ENCODE measurements around the gene APRT.

- TF ChIP-seq, protein P1, sequence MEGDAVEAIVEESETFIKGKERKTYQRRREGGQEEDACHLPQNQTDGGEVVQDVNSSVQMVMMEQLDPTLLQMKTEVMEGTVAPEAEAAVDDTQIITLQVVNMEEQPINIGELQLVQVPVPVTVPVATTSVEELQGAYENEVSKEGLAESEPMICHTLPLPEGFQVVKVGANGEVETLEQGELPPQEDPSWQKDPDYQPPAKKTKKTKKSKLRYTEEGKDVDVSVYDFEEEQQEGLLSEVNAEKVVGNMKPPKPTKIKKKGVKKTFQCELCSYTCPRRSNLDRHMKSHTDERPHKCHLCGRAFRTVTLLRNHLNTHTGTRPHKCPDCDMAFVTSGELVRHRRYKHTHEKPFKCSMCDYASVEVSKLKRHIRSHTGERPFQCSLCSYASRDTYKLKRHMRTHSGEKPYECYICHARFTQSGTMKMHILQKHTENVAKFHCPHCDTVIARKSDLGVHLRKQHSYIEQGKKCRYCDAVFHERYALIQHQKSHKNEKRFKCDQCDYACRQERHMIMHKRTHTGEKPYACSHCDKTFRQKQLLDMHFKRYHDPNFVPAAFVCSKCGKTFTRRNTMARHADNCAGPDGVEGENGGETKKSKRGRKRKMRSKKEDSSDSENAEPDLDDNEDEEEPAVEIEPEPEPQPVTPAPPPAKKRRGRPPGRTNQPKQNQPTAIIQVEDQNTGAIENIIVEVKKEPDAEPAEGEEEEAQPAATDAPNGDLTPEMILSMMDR (conservative IDR thresholded peaks at IDR 0.05; ENCODE audit: low read depth, low read length), result no peak
- TF ChIP-seq EZH2 (IDR thresholded peaks at IDR 0.05; ENCODE audit: borderline replicate concordance, low read depth, low read length, poor library complexity, severe bottlenecking), result no peak
Observed at GRCh38 chr16:88764080-88764479, 47.6 kb downstream of the APRT start.
